Measurements from ENCODE around the gene DDX10.
"Not testable (repeated sequence)": the region's sequence is repeated elsewhere in the genome, so short reads cannot be mapped to it uniquely, and the experiment has no call there.

The DDX10 gene

DNA sequence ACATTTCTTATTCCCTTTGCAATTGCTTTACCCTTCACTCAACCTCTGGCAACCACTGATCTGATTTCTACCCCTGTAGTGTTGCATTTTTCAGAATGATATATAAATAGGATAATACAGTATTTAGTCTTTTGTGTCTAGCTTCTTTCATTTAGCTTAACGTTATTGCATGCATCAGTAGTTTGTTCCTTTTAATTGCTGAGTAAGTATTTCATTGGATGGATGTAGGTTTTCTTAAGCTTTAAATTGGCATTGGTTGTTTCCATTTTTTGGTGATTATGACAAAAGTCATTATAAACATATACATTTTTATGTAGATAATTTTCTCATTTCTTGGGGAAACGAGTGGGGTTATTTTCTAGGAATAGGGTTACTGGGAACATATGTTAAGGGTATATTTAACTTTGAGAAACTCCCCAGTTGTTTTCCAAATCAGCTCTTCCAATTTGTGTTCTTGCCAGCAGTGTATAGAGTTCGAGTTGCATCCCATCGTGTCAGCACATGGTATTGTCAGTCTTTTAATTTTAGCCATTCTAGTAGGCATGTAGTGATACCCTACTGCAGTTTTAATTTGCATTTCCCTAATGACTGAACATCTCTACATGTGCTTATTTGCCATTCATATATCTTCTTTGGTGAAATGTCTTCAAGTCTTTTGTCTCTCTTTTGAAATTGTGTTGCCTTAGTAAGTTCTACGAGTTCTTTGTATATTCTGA, 60.3 kb downstream of the DDX10 start:
- DNase-seq: no peak

DNA sequence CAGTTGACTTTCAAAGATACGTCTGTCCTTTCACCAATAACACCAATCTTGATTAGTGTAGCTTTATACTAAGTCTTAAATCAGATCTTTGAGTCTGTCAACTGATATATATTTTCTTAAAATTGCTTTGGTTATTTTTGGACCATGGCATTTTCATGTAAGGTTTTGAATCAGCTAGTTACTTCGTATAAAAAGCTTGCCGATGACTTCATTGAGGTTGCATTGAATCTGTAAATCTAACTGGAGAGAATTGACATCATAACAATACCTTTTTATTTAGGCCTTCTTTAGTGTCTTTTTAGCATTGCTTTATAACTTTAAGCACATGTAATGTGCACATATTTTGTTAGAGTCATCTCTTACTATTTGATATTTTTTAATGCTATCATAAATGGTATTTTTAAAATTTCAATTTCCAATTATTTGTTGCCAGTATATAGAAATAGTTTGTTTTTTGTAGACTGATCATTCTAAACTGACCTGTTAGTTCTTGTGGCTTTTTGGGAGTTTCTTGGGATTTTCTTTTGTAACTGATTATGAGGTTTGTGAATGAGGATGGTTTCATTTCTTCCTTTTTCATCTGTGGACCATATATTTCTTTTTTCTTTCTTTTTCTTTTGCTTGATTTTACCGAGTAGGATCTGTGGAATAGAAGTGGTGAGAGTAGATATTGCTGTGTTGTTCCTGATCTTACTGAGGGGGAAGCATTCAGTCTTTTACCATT, 61.4 kb downstream of the DDX10 start:
- no peak for DNase-seq

DNA sequence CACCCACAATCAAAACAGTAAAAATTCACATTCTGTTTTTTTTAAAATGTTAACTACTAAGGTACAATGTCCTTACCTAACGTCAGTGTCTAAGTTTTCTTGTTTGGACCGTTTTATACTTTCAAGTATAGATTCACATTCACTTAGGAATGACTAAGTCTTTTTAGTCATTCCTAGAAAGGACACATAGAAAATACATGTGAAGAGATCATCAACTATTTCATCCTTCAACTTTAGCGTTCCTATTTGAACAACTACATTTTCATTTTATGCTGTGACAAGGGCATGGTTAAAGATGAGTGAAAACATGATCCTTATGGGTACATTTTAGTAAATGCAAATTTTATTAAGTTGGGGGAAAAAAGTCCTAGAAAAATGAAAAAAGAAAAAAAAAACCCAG, 62.8 kb downstream of the DDX10 start:
- no peak for DNase-seq

DNA sequence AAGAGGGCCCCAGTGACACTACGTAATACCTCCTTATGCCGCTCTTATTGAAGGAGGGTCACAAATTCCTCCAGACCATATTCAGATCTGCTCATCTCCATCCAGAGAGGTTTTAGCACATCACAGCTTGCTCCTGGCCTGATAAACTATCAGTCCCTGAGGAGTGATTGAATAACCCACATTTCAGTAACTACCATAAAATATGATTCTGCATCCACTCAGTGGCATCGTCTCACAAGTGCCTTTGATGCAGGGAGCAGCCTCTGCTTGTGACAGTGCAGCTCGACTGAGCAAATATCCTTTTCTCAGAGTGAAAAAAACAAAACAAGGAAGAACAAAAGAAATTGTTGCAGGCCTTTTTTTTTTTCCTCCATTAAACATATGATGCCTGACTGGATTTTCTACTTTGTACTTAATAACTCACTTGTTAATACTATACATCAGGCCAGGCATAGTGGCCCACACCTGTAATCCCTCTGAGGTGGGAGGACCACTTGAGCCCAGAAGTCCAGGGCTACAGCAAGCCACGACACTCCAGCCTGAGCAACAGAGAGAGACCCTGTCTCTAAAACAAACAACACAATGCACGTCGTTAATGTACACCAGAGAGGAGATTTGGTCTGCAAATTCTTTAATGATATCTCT, 64.5 kb downstream of the DDX10 start:
- DNase-seq: no peak

DNA sequence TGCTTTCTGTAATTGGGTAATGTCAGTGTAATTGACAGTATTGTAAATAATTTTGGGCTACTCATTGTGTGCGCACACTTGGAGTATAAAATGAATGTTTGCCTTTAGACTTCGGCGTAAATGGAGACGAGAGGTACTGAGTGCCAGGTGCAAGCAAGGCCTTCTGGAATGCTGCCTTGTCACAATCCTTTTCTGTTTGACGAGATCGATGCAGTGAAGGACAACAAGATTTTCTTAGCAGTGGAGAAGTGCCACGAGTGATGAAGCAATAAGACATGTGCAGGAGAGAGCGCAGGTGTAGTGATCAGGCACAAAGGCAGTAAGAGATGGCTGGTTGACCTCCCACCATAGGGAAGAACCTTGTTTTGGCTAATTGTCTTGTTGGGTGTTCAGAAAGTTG, 67.5 kb downstream of the DDX10 start:
- DNase-seq: peak; percentile 71

DNA sequence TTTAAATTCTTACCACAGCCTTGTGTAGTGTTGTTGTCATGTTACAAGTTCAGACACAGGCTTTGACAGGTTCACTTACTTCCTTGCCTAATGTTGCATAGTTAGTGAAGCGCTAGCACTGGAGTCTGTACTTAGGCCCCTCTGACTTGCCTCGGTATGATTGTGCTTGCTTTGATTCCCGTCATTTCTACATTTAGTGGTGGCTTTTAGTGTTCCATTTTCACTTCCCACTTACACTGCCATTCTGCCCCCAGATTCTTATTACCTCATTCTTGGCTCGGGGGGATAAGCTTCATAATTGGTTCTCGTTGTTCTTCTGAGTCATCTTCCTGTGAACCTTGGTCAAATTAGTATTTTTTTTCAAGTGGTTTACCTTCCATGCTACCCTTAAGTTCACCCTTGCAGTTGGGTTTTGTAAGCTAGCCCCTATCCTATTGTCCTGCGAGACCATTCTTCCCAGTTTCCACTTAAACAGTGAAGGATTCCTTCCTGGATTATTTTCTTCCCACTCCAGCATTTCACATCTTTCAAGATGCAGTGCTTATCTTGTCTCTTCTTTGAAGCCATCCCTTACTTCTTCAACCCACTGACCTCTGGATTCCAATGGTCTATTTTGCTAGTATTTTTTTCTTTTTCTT, 68.7 kb downstream of the DDX10 start:
- DNase-seq: no peak

DNA sequence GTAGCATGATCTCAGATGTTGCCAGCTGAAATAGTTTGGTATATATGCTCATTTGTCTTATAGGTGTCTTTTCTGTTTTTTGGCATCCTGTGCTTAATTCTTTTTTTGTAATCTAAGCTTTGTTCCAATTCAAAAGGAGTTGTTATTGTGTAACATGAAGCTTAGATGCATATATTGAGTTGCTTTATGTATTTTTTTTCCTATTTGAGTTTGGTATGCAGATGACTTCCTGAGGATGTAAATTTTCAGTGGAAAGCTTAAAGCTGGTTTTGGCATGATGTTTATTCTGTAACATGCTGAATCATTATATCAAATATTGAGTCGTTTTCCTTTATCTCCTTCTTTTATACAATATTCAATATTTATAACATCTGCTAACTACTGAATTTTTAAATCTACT, 69.4 kb downstream of the DDX10 start:
- no peak for DNase-seq

DNA sequence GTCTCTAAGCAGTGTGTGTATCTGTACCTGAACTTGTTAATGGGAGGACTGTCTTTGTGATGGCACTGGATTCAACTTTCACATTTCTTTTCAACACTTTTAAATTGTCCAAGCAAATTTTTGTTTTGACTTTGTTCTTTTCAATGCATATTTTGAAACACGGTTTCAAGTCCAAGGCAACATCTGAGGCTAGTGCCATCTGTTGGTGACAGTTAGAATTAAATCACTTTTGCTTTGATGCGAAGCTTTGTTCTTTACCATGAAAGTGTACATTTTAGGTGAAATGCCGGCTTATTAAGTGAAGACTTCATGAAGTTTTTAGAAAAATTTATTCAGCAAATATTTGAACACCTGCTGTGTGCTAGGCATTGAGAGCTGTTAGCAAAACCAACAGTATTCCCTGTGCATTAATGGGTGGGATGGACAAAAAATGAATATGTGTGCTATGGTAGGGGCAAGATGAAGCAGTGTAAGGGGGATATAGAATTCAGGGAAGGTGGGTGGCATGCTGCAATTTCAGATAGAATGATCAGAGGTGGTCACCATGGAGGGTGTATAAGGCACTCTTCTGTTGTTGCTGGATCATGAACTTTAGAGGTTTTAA, 70.2 kb downstream of the DDX10 start:
- DNase-seq: no peak

DNA sequence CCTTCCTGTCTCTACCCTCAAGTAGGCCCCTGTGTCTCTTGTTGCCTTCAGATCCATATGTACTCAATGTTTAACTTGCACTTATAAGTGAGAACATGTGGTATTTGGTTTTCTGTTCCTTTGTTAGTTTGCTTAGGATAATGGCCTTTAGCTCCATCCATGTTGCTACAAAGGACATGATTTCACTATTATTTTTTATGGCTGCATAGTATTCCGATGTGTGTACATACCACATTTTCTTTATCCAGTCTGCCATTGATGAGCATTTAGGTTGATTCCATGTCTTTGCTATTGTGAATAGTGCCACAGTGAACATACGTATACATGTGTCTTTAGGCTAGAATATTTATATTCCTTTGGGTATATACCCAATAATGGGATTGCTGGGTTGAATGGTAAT, 75.3 kb downstream of the DDX10 start:
- not testable (repeated sequence) for DNase-seq

DNA sequence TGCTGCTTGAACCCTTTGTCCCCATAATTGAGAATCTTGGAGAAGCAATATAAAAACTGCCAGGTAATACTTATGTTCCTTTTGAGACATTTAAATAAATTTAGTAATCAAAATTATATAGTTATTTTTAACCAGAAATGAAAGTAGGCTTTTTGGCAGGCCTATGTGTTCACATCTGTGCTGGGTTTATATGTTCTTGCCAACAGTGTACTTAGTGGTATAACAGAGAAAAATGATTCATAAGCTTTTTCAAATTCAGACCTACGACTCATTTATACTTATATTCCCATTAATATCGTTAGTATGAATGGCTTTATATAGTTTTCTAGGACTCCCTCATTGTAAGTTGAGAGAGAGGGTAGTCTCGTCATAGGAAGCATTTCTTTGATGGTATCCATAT, 79.0 kb downstream of the DDX10 start:
- DNase-seq: no peak

DNA sequence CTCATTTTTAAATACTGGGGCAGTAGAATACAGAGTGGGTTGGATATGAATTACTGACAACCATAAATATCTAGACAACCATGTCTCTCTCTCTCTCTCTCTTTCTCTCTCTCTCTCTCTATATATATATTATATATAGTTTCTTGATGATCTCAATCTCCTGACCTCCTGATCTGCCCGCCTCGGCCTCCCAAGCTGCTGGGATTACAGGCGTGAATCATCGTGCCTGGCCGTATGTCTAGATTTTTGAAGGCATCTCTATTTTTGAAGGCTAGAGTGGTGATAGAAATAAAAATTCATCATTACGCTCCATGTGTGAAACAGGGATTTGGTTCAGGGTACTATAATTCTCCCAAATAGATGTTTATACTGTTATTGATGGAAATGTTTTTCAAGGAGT, 84.1 kb downstream of the DDX10 start:
- DNase-seq: no peak

DNA sequence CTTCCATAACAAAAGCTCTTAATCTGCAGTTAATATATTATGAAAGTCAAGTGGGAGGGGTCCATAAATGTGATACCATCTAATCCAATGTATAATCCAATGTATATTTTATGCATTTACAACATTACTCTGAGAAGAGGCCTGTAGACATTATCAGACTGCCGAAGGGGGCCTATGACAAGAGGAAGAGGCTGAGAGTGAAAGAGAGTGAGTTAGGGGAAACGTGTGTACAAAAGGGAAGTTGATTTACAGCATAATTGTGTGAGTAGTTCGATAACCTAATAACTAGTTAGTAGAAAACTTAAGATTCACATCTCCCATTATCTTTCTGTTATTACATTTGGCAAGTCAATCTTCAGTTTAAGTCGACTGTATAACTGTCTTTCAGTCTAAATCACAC, 86.6 kb downstream of the DDX10 start:
- no peak for DNase-seq

DNA sequence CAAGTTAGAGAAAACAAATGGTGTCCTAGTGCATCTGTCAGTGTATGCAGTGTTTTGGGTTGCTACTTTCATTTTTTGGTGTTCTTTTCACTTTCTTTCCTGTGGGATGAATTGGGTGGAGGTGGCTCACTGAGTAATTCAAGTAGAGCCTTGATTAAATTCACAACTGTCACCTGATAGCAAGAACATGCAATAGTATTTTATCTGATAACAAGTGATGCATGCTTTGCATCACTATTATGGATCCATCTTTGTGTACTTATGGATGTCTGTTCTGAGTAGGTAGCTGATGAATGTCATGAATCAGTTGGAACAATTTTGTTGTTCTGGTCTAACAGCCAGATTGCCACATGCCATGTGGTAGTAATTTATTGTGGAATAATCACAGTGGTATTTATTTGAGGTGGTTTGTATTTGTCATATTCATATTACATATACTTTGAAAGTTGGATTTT, 87.5 kb downstream of the DDX10 start:
- DNase-seq: no peak

DNA sequence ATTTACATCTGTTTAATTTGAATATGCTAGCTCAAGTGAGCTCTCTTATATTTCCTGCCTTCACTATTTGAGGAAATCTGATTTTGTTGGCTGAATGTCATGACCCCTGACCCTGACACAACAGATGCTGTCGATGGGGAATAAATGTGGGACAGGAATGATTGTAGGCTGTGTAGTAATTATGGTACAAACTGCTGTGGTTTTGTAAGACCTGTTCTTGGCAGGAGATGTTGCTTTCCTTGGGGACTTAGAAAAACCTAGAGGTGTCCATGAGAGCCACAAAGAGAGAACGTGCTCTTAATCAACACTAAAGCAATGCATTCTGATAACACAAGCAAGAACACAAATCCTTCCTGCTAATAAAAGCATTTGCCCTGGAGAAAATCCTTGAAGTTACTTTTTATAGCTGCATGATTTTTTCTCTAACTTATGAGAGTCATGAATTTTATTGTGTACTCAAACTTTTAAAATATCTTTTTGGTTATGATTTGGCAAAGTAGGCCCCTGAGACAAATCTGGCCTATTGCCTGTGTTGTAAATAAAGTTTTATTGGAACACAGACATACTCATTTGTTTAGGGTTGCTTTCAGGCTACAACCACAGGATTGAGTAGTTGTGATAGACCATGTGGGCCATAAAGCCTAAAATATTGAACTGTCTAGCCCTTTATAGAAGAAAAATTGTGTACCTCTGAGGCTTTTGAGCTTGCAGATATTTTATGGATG, 90.2 kb downstream of the DDX10 start:
- no peak for DNase-seq

DNA sequence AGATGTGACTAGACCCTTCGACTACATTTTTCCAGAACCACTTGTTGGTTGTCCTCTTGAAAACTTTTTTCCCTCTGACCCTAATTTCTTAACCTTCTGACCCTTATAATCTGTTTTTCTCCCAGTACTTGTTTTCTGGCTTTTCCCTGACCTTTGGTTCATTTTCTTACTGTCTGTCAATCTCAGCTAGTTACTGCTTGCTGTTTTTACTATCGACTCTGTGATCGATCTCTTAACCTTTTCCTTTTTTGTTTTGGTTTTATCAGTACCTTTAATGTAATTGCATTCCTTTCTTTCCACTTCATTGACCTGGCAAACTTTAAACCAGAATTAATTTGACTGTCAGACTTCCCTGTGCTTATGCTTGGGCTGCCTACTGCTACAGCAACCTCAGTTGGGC, 92.8 kb downstream of the DDX10 start:
- DNase-seq: no peak

DNA sequence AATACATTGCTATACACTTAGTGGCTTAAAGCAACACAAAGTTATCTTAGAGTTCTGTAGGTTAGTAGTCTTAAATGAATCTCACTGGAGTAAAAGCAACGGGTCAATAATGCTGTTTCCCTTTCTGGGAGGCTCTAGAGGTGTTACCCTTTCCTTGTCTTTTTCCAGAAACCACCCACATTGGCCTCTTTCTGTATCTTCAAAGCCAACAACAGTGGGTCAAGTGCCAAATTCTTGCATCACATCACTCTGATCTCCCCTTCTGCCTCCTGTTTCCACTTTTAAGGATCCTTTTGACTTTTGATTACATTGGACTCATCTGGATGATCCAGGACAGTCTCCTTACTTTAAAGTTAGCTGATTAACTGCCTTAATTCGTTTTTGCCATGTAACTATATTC, 93.6 kb downstream of the DDX10 start:
- DNase-seq: no peak

DNA sequence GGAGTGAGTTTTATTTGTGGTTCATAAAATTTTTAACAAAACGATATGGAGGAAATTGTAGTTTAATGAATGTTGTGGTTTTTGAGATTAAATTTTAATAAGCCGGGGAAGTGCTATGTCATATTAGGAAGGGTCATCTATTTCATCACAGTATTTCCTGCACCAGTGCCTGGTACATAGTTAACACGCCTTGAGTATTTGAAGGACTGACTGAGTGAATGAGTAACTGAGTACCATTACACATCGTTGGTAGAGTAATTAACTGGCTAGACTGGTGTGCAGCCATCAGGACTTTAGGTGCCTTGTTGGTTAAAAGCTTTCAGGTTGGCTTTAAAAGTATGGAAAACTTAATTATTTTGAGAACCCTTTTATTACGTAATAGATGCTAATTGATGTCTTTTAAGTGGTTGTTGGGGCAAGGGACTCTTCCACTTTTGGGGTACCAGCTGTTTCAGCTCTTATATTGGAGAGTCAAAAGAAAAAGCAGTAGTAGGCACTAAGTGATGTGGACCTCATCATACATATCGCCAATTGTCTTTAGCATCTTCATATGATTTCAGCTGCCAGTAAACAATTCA, 101.8 kb downstream of the DDX10 start:
- DNase-seq: no peak

DNA sequence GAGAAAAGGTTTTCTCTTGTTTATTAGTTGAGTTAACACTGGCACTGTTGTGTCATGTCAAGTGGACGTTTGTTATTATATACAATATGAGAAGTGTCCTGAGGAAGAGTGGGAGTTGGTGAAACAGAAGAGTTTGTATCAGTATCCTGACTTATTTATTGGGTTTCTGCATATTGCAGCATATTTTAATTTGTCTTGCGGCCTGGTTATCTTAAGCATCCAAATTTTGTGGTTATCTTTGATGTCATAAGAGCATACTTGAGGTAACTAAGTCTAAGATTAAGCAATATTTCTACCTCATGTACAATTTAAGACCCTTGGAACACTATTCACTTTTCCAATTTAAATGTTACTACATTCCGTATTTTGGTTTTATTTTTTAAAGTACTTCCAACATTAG, 103.5 kb downstream of the DDX10 start:
- DNase-seq: no peak

DNA sequence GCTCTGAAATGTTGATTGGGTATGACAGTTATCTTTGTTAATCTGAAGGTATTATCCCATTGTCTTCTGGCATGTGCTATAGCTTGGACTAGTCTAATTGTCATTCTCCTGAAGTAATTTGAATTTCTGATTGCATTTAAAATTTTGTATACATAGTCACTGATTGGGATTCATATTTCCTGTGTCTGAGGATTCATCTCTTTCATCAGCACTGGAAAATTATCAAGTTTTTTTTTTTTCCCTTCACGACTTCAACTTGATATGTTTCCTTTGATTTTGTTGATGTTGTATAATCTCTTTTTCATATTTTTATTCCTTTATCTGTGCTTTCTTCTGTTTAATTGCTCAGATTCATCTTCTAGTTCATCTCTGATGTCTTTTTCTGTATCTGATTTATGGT, 104.1 kb downstream of the DDX10 start:
- DNase-seq: no peak

DNA sequence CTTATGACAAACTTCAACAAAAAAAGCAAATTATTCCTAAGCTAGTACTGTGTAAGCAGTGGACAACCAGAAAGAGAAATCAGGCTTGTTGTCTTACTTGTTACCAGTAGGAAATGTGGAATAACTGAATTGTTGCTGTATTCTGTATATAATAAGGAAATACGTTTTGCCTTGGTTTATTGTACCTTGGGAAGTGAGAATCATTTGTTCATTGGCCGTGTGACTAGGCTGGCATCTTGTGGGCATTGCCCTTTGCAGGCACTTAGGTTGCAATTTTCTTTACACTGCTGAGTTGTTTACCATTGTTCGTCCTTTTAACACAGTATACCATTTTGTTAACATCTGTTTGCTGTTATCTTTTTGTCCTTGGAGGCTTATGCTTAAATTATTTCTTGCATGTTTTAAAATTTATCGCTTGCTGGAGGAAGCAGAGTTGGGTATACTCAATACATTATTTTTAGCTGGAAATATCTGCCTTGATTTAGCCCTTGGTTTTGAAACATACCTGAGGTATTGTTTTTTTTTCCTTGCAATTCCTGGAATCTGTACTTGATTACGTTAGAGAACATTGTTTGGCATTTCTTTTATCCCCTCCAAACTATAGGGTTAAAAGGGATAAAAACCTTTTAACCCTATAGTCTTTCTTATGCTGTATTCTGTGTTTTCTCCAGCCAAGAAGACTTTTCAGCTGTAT, 109.3 kb downstream of the DDX10 start:
- DNase-seq: no peak

DNA sequence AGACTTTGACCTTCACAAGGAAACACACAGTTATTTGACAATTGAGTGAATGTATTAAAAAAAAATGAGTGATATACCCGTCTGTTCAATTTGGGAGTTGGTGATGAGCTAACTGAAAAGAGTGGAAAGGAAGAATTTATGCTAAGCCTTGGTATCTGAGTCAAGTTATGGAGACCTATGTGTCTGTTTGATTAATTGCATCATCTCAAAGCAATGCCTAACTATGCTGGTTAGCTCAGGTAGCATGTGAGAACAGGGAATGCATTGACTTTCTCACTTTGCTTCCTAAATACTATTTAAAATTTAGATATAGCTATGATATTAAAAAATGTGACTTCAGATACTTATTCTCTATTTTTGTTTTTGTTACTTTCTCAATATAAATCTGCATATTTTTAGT, 110.5 kb downstream of the DDX10 start:
- DNase-seq: no peak

DNA sequence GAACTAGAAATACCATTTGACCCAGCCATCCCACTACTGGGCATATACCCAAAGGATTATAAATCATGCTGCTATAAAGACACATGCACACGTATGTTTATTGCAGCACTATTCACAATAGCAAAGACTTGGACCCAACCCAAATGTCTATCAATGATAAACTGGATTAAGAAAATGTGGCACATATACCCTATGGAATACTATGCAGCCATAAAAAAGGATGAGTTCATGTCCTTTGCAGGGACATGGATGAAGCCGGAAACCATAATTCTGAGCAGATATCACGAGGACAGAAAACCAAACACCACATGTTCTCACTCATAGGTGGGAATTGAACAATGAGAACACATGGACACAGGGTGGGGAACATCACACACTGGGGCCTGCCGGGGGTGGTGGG, 114.3 kb downstream of the DDX10 start:
- not testable (repeated sequence) for DNase-seq

Data from NCI-H2029 (cell line).